ENCODE data around the gene CEMIP. TPM values are rescaled to one million over a fixed set of nuclear protein-coding genes. Genes with fewer than 3 reads are reported as not detected.

CEMIP gene
- polyA plus RNA-seq, 1 of the 3 experiments (the other 2 are of a cell fraction), result 27.8 TPM

GRCh38 chr15:80911821-80912220, 132.7 kb downstream of the CEMIP start:
- Histone ChIP-seq H2AFZ (ENCODE audit: low read depth) (no peak overlapping the region), H3K9ac (no peak overlapping the region), H3K27ac (ENCODE audit: low read depth in 2 of 2, low read length in 1 of 2) (no peak overlapping the region), H4K20me1 (ENCODE audit: insufficient read depth) (no peaks in the 10 kb centered on the region), H3K4me1 (ENCODE audit: control insufficient read depth in 1 of 2, insufficient read depth in 2 of 2, low read depth in 1 of 2, low read length in 1 of 2) (no peaks in the 10 kb centered on the region), H3K9me3 (no peaks in the 10 kb centered on the region), H3K4me2 (no peak overlapping the region), H3K9me2 (no peaks in the 10 kb centered on the region), H3K36me3 (replicated peaks in 1 of 2; ENCODE audit: control insufficient read depth in 1 of 2, insufficient read depth in 2 of 2, low read length in 1 of 2) (peaks cover 4 to 18% of the 10 kb centered on the region in 2 experiments), H3K27me3 (ENCODE audit: insufficient read depth) (no peaks in the 10 kb centered on the region), H3K4me3 (ENCODE audit: low read depth in 2 of 2, low read length in 1 of 2) (no peak overlapping the region), H3F3A (replicated peaks; ENCODE audit: insufficient read depth) (no peaks in the 10 kb centered on the region), H3K79me2 (ENCODE audit: insufficient read depth) (no peaks in the 10 kb centered on the region)
- DNase-seq, result no peak
- TF ChIP-seq NFIC (IDR thresholded peaks at IDR 0.05; ENCODE audit: borderline replicate concordance) (no peak), MEF2A (IDR thresholded peaks at IDR 0.05; ENCODE audit: borderline replicate concordance, low read depth) (no peak)
- ChIA-PET POLR2A (no interaction called here), CTCF (interaction anchor here (0.6 to 1.1 kb wide), 2 partner anchors 132 to 440 kb away, joined by 3 to 4 read pairs; partner anchors contain the start of gene CEMIP)
- 100% methylated on average over 1 of the region's 1 CpG for WGBS (ENCODE audit: low lambda C conversion rate)

- H3K27ac ChIP-seq (ENCODE audit: low read depth in 2 of 2, low read length in 1 of 2), result no peak overlapping the region
- POLR2A ChIA-PET, result no interaction called here
These were observed 133.5 kb downstream of the CEMIP start for GRCh38 chr15:80912673-80913072.

More at GRCh38 chr15:80912673-80913072, 133.5 kb downstream of the CEMIP start:
- no peaks in the 10 kb centered on the region for H3K27me3 ChIP-seq (ENCODE audit: insufficient read depth)
- H3K9me2 ChIP-seq, result no peaks in the 10 kb centered on the region
- no peak overlapping the region for H2AFZ ChIP-seq (ENCODE audit: low read depth)
- no peak for DNase-seq
- no peak overlapping the region for H3K9ac ChIP-seq
- H3F3A ChIP-seq (replicated peaks; ENCODE audit: insufficient read depth), result no peaks in the 10 kb centered on the region
- H3K36me3 ChIP-seq (replicated peaks in 1 of 2; ENCODE audit: control insufficient read depth in 1 of 2, insufficient read depth in 2 of 2, low read length in 1 of 2), result peaks cover 4 to 18% of the 10 kb centered on the region in 2 experiments
- H3K79me2 ChIP-seq (ENCODE audit: insufficient read depth), result no peaks in the 10 kb centered on the region
- WGBS (ENCODE audit: low lambda C conversion rate), result 85% methylated on average over 6 of the region's 6 CpGs
- TF ChIP-seq SMC3 (IDR thresholded peaks at IDR 0.05; ENCODE audit: low read depth, low read length), result no peak
- TF ChIP-seq NFIC (IDR thresholded peaks at IDR 0.05; ENCODE audit: borderline replicate concordance), result no peak
- no peak for TF ChIP-seq MEF2A (IDR thresholded peaks at IDR 0.05; ENCODE audit: borderline replicate concordance, low read depth)
- no peak for TF ChIP-seq ELF1 (IDR thresholded peaks at IDR 0.05)
- no peak for TF ChIP-seq TEAD4 (IDR thresholded peaks at IDR 0.05; ENCODE audit: borderline replicate concordance, insufficient read depth)
- TF ChIP-seq RCOR1 (IDR thresholded peaks at IDR 0.05; ENCODE audit: low read length), result no peak
- no peak for TF ChIP-seq USF1 (IDR thresholded peaks at IDR 0.05; ENCODE audit: borderline replicate concordance, low read depth)
- TF ChIP-seq CHD2 (IDR thresholded peaks at IDR 0.05; ENCODE audit: low read length, partially characterized antibody), result no peak
- TF ChIP-seq CTCF (IDR thresholded peaks at IDR 0.05), result no peak
- TF ChIP-seq MAX (IDR thresholded peaks at IDR 0.05; ENCODE audit: low read depth), result no peak
- no peak for TF ChIP-seq IRF3 (IDR thresholded peaks at IDR 0.05; ENCODE audit: low read depth, low read length)
- no peak for TF ChIP-seq NRF1 (IDR thresholded peaks at IDR 0.05; ENCODE audit: low read depth, low read length)
- no peak for TF ChIP-seq PBX3 (IDR thresholded peaks at IDR 0.05)
- CTCF ChIA-PET, result no interaction called here
- H3K4me1 ChIP-seq (ENCODE audit: control insufficient read depth in 1 of 2, insufficient read depth in 2 of 2, low read depth in 1 of 2, low read length in 1 of 2), result no peaks in the 10 kb centered on the region
- H3K4me2 ChIP-seq, result no peak overlapping the region
- no peaks in the 10 kb centered on the region for H4K20me1 ChIP-seq (ENCODE audit: insufficient read depth)
- no peaks in the 10 kb centered on the region for H3K9me3 ChIP-seq
- no peak overlapping the region for H3K4me3 ChIP-seq (ENCODE audit: low read depth in 2 of 2, low read length in 1 of 2)
